ENCODE data around the gene C2orf49. TPM values are rescaled to one million over a fixed set of nuclear protein-coding genes. Genes with fewer than 3 reads are reported as not detected.

Gene C2orf49
- total and polyA plus RNA-seq, 2 donors (not counting 3 experiments of a cell fraction or from before 2014, with no cell fraction given), result 4.6 to 15.0 TPM

DNA sequence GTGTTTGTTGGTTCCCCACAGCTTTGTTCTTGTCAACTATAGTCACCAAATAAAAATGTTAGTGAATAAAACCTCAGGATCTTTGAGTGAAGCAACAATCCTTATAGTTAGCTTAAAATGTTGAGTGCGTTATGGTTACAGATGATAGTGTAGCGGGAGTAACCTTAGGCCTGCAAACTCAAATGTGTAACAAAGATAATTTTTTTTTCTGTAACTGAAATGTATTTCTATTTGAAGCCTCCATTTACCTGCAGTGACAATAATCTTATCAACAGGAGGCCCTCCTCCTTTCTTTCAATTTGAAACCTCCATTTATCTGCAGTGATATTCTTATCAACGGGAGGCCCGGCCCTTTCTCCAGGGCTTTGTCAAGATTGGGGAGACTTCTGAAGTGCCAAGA, 3.1 kb upstream of the C2orf49 start:
- no TSS peak for BruUV-seq (replicated peaks)
- H3K9me3 ChIP-seq (replicated peaks; ENCODE audit: control insufficient read depth, insufficient read depth, low read length), result no peaks in the 10 kb centered on the region
- no peak overlapping the region for H3K9ac ChIP-seq (replicated peaks; ENCODE audit: extremely low read depth, insufficient read depth, low read length)
- dilution Hi-C loops (cut with MboI; ENCODE audit: extremely low pct_ligation_motif_present, low sequenced_read_pairs), result no loop called here
- no peaks in the 10 kb centered on the region for H3K27me3 ChIP-seq (ENCODE audit: control insufficient read depth in 2 of 2, insufficient read depth in 2 of 2, low read length in 2 of 2)
- no peaks in the 10 kb centered on the region for H3K36me3 ChIP-seq (ENCODE audit: control insufficient read depth in 2 of 2, extremely low read depth in 1 of 2, insufficient read depth in 2 of 2, low read length in 2 of 2)
- TF ChIP-seq, protein P1, sequence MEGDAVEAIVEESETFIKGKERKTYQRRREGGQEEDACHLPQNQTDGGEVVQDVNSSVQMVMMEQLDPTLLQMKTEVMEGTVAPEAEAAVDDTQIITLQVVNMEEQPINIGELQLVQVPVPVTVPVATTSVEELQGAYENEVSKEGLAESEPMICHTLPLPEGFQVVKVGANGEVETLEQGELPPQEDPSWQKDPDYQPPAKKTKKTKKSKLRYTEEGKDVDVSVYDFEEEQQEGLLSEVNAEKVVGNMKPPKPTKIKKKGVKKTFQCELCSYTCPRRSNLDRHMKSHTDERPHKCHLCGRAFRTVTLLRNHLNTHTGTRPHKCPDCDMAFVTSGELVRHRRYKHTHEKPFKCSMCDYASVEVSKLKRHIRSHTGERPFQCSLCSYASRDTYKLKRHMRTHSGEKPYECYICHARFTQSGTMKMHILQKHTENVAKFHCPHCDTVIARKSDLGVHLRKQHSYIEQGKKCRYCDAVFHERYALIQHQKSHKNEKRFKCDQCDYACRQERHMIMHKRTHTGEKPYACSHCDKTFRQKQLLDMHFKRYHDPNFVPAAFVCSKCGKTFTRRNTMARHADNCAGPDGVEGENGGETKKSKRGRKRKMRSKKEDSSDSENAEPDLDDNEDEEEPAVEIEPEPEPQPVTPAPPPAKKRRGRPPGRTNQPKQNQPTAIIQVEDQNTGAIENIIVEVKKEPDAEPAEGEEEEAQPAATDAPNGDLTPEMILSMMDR (IDR thresholded peaks at IDR 0.05; ENCODE audit: extremely low read depth in 1 of 2, insufficient read depth in 1 of 2, low read depth in 1 of 2, low read length in 2 of 2), result no peak
- TF ChIP-seq POLR2AphosphoS5 (IDR thresholded peaks at IDR 0.05; ENCODE audit: insufficient read depth, low read depth, low read length) (no peak), EZH2 (IDR thresholded peaks at IDR 0.05; ENCODE audit: borderline replicate concordance, low read depth, low read length, severe bottlenecking) (no peak), POLR2A (IDR thresholded peaks at IDR 0.05; ENCODE audit: low read depth, low read length) (no peak)
- ChIA-PET POLR2A (no interaction called here), CTCF (no interaction called here)
- no peak for FAIRE-seq
- peaks cover 23% of the 10 kb centered on the region for H3K79me2 ChIP-seq (ENCODE audit: control insufficient read depth, insufficient read depth, low read length)
- H2AFZ ChIP-seq (ENCODE audit: low read depth, low read length), result no peak overlapping the region
- H3K27ac ChIP-seq (ENCODE audit: insufficient read depth, low read depth, low read length), result no peak overlapping the region
- H4K20me1 ChIP-seq (replicated peaks; ENCODE audit: control insufficient read depth, extremely low read depth, insufficient read depth, low read length), result no peaks in the 10 kb centered on the region
- no peak for DNase-seq (ENCODE audit: low read depth, low spot score)
- intact Hi-C loops (cut with micrococcal nuclease), result no loop called here
- peaks cover 27% of the 10 kb centered on the region for H3K4me1 ChIP-seq (ENCODE audit: control insufficient read depth, extremely low read depth, insufficient read depth, low read length)
- H3K4me2 ChIP-seq (ENCODE audit: insufficient read depth, low read length), result no peak overlapping the region
- H3K9me1 ChIP-seq (replicated peaks; ENCODE audit: control insufficient read depth, extremely low read depth, insufficient read depth, low read length), result no peaks in the 10 kb centered on the region
- no peak overlapping the region for H3K4me3 ChIP-seq (replicated peaks in 1 of 3; ENCODE audit: insufficient read depth in 1 of 3, low read depth in 1 of 3, low read length in 3 of 3)

- intact Hi-C loops (cut with micrococcal nuclease), result no loop called here
- no peaks in the 10 kb centered on the region for H4K20me1 ChIP-seq (replicated peaks; ENCODE audit: control insufficient read depth, extremely low read depth, insufficient read depth, low read length)
- POLR2A ChIA-PET, result no interaction called here
- H3K4me3 ChIP-seq (replicated peaks in 1 of 3; ENCODE audit: insufficient read depth in 1 of 3, low read depth in 1 of 3, low read length in 3 of 3), result no peak overlapping the region
- BruUV-seq (replicated peaks), result no TSS peak
- H3K4me1 ChIP-seq (ENCODE audit: control insufficient read depth, extremely low read depth, insufficient read depth, low read length), result peaks cover 22% of the 10 kb centered on the region
- H3K4me2 ChIP-seq (ENCODE audit: insufficient read depth, low read length), result no peak overlapping the region
- peaks cover 2% of the 10 kb centered on the region in 2 experiments for H3K36me3 ChIP-seq (ENCODE audit: control insufficient read depth in 2 of 2, extremely low read depth in 1 of 2, insufficient read depth in 2 of 2, low read length in 2 of 2)
- no peaks in the 10 kb centered on the region for H3K27me3 ChIP-seq (ENCODE audit: control insufficient read depth in 2 of 2, insufficient read depth in 2 of 2, low read length in 2 of 2)
- DNase-seq (ENCODE audit: low read depth, low spot score) (no peak), FAIRE-seq (no peak)
- TF ChIP-seq GATA2 (IDR thresholded peaks at IDR 0.05; ENCODE audit: insufficient read depth, insufficient read length, low read depth, low read length) (no peak), EZH2 (IDR thresholded peaks at IDR 0.05; ENCODE audit: borderline replicate concordance, low read depth, low read length, severe bottlenecking) (no peak), MYC (IDR thresholded peaks at IDR 0.05; ENCODE audit: low read depth, low read length) (no peak), JUN (IDR thresholded peaks at IDR 0.05; ENCODE audit: borderline replicate concordance, insufficient read depth, insufficient read length, low read depth) (no peak), FOS (IDR thresholded peaks at IDR 0.05; ENCODE audit: borderline replicate concordance, insufficient read depth, low read length) (no peak), POLR2A (IDR thresholded peaks at IDR 0.05; ENCODE audit: low read depth, low read length) (no peak), POLR2AphosphoS5 (IDR thresholded peaks at IDR 0.05; ENCODE audit: insufficient read depth, low read depth, low read length) (no peak)
- TF ChIP-seq, protein P2, sequence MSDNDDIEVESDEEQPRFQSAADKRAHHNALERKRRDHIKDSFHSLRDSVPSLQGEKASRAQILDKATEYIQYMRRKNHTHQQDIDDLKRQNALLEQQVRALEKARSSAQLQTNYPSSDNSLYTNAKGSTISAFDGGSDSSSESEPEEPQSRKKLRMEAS (IDR thresholded peaks at IDR 0.05; ENCODE audit: insufficient read depth, insufficient read length), result no peak
- TF ChIP-seq, protein P1 (IDR thresholded peaks at IDR 0.05; ENCODE audit: extremely low read depth in 1 of 2, insufficient read depth in 1 of 2, low read depth in 1 of 2, low read length in 2 of 2), result no peak
- CTCF ChIA-PET, result interaction anchor here (1.0 kb wide), 1 partner anchor 9 kb away, joined by 5 read pairs; no protein-coding TSS in a partner anchor
- no peaks in the 10 kb centered on the region for H3K9me3 ChIP-seq (replicated peaks; ENCODE audit: control insufficient read depth, insufficient read depth, low read length)
- no peak overlapping the region for H2AFZ ChIP-seq (ENCODE audit: low read depth, low read length)
- H3K9me1 ChIP-seq (replicated peaks; ENCODE audit: control insufficient read depth, extremely low read depth, insufficient read depth, low read length), result no peaks in the 10 kb centered on the region
- H3K9ac ChIP-seq (replicated peaks; ENCODE audit: extremely low read depth, insufficient read depth, low read length), result no peak overlapping the region
- no peak overlapping the region for H3K27ac ChIP-seq (ENCODE audit: insufficient read depth, low read depth, low read length)
- dilution Hi-C loops (cut with MboI; ENCODE audit: extremely low pct_ligation_motif_present, low sequenced_read_pairs), result no loop called here
- H3K79me2 ChIP-seq (ENCODE audit: control insufficient read depth, insufficient read depth, low read length), result peaks cover 31% of the 10 kb centered on the region
Measured at GRCh38 chr2:105335469-105335868, 1.9 kb upstream of the C2orf49 start.

Measured in endothelial cell of umbilical vein (primary cell).